GM12892 (cell line): ENCODE data around the gene FCN1.

Experiments used
- POLR2A ChIP-seq: IDR thresholded peaks from 2 replicates; pipeline ENCODE4 v1.6.1; 2011; ENCODE audit warnings: low read depth, low read length, control low read depth
- POLR2AphosphoS5 ChIP-seq: IDR thresholded peaks from 2 replicates; pipeline ENCODE4 v1.6.1; 2011; ENCODE audit warnings: low read depth, low read length, control low read depth

- TF ChIP-seq POLR2AphosphoS5 = no peak
- no peak for TF ChIP-seq POLR2A
Measured at GRCh38 chr9:134912126-134912840, 5.4 kb downstream of the FCN1 start.
